Stimulated activated CD8-positive, alpha-beta memory T cell treated with anti-CD3 and anti-CD28 coated beads, Interleukin-7, amount 100 ng/mL, for 24 hours (primary cell): ENCODE data around the gene DDR2.

Source experiments
- DNase-seq: peaks from one replicate; pipeline ENCODE4 v3.0.0-alpha.2; 2020; ENCODE audit warnings: low read depth

Gene DDR2

DNA sequence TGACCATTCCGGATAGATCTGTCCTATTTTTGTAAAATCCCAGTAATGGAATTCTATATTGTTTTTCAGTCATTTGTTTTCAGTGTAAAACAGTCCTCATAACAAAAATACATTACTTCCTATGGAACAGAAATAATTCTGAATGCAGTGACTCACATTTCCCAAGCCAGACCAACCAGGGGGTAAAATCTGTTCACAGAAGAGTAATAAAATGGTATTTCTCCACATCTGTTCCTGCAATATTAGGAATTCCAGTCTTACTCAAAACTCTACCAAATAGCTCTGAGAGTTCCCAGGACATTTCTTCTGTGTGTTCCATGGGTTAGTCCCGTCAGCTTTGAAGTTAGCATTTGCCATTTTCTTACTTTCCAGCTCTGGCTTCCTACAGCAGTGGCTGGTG, 2.6 kb upstream of the DDR2 start:
- no peak for DNase-seq

DNA sequence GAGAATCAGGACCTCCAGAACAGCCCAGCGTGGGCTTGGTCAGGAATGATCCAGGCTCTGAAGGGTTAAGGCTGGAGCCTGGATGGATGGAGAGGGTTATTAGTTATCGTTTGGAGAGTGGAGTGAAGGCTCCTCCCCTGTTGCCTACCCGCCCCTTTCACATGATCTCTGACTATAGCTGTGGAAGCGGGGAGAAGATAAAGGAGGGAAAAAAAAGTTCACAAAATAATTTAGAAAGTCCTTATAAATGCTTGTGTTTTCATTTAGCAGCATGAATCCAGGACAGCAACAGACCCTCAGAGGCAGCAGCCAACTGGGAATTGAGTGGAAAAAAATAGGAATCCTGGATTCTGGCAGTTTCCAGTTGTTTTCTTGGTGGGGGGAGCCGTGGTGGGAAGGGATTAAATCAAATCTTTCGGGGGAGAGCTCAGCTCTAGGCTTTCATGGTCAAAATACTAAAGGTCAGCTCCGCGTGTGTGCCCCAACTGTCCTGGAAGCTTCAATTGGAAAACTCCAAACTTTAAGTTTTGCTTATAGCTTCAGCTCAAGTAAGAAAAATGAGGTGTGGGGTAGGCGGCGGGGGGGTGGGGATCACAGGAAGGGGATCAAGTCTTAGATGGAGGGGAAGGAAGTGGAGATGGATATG, 595 bp upstream of the DDR2 start:
- DNase-seq: no peak

DNA sequence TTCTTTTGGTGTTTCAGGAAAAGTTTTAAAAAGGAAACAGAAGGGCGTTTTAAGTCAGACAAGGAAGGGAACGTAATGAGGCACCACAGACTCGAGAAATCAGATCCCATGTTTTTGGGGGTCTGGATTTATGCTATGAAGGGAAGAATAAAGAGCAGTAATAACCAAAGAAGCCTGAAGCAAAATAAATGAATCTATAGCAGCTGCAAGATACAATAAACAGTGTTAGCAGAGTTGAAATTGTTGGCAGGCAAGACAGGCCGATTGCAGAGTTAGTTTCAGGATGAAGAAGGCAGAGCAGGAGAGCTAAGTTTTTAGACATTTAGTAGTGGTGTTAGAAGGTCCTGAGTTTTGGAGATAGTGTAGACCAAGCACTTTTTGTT, 425 bp downstream of the DDR2 start:
- DNase-seq: no peak

DNA sequence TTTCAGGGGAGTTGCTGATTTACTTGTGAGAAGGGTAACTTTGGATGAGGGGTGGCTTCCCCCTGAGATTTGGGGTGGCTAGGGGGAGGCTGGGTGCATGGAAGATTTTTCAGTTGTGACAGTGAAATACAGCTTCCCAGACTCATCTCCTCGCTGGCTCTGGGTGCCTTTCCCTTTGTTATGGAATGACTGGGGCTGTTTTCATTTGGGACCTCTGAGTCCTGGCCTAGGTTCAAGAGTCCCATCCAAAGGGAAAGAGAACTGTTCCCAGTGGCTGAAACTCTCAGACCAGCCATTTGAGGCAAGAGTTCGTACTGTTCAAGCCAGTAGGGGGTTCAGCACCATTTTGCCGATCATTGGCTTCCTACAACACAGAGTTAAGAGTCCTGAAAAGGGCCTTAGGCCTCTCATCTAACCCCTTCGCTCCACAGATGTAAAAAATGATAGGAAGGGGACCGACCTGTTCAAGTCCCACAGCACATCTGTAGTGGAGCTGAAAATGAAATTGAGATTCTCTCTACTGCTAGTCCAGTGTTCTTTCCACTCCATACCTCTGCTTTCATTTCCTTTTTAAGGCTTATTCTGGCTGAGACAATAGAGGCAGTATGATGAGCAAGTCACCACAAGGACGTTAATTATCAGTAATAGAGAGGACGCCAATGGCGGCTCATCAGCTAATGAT, 958 bp downstream of the DDR2 start:
- no peak for DNase-seq

DNA sequence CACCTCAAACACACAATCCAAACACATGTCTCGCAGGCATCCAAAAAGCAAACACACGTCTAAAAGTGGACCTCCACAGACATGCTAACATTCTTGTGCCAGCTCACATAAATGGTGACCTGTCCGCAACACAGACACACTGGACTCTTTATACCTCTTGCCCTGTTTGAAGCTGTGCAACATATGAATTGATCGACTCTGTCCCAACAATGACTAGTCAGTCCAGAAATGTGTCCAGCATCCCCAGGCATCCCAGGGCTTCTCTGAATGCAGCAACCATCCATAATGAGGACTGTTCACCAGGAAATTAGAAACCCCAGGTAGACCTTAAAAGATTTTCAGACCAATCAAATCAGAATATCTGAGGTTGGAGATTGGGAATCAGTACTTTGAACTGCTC, 3.2 kb downstream of the DDR2 start:
- no peak for DNase-seq

DNA sequence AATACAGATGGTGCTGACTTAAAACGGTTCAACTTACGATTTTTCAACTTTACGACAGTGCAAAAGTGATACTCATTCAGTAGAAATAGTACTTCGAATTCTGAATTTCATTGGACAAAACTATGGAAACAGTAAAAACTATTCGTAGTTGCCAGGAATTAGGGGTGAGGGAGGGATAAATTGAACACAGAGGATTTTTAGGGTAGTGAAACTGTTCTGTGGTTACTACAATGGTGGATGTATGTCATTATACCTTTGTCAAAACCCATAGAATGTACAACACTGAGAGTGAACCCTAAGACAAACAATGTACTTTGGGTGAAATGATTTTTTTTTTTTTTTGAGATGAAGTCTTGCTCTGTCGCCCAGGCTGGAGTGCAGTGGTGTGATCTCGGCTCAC, 7.5 kb downstream of the DDR2 start:
- DNase-seq: no peak

DNA sequence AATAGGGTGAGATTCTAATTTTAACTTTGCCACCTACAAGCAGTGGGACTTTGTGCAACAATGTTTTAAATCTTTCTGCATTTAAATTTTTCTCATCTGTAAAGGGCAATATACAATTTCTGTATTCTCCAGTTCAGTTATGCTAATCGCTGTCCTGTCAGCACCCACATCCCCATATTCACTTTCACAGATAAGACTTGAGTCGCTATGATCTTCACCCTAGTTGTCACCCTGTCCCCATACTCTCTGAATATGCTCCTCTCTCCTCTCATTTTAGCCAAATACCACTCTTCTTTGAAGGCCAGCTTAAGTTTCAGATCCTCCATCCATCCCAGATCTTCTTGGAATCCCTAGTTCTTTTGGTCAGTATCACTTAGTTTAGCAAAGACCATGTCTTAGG, 8.8 kb downstream of the DDR2 start:
- DNase-seq: no peak

DNA sequence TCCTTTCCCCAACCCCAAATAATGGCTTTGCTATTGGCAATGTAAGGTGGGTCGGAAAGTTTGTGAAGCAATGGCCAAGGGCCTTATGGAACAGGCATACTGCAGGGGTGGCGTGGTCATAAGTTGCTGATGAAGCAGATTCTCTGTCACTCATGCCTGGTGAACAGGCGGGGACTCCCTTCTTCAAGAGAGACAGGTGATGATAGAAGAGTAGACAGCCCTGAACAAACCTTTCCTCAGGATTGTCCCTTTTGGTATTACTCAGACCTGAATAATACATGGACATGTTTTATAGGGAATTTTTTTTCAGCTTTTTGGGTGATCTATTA, 12.7 kb downstream of the DDR2 start:
- DNase-seq: no peak

DNA sequence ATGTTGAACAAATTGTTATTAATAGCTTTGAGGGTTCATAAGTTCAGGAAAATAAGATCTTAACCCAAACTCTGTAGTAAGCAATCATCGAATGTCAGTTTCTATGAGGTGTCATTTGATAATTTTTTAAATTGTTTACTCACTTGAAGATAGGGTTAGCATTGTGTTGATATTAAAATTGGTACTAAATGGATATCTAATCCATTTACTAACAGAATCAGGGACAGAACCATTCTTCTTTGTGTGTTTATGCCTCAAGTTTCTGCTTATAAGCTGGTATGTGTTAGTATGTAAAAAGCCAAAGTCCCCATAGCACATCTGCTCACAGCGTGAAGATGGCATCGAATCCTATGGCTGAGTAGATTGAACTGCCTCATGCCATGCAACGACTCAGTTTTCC, 13.4 kb downstream of the DDR2 start:
- DNase-seq: no peak

DNA sequence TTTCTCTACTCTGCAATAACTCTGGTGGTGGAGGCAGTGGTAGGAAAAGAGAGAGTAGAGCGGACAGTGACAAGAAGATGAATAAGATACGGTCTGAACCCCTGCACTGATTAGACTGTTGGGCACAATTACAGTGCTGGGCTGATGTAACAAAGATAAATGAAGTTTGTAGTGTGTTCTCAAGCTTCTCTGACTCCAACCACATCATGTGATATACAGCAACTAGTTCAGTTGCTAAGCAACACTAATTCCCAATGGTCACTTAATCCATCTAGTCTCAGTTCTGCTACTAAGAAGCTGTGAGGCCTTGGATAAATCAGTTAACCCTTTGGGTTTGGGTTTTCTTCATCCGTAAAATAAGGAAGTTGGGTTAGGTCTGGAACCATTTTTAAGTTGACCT, 17.3 kb downstream of the DDR2 start:
- no peak for DNase-seq

DNA sequence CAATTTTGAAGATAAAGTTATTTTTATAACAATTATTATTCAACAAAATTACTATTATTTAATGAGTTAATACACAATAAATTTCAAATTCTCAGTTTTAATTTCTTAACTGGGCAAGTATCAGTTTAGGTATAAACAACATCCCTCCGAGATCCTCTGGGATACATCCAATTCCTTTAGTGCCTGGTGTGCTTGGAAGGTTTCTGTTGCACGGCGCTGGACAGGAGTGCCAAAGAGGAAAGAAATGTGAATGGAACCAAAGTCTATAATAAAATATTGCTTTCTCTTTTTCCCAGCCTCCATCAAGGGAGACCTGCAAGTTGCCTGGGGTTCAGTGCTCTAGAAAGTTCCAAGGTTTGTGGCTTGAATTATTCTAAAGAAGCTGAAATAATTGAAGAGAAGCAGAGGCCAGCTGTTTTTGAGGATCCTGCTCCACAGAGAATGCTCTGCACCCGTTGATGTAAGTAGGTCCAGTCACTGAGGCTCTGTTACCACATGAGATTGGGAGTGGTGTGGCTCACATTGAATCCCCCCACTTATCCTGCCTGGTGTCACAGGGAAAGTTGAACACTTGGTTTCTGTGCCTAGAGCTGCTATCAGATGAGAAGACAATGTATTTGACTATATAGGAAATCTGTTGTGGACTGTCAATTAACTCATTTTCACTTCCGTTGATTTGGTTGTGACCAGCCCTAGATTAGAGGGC, 22.8 kb downstream of the DDR2 start:
- no peak for DNase-seq

DNA sequence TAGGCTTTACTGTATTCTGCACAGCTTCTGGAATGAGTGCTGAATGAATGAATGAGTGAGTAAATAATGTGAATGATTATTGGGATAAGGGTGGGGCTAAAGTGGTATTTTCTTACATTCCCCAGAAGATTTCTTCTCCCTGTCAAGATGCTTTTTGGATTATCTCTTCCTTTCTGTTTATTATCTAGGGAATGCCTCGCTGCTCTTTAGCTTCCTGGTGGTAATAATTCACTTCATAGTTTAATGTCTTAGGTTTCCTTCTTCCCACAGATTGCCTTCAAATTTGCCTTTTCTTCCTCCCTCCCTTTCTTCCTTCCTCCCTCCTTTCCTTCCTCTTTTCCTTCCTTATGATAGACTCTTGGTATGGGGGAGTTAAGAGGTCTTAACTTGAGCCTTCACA, 24.0 kb downstream of the DDR2 start:
- no peak for DNase-seq

DNA sequence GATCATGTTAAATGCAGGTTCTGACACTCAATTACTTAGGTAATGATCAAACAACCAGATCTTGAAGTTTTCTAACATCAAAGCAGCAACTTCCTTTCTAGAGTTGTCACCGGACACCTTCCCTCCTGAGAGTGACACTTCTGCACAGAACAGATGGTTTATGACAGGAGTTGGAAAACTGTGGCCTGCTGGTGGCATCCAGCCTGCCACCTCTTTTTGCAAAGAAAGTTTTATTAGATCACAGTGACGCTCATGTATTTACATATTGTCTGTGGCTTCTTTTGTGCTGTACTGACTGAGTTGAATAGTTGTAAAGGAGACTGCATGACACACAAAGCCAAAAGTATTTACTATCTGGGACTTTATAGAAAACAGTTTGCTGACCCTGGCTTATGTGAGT, 28.3 kb downstream of the DDR2 start:
- no peak for DNase-seq

DNA sequence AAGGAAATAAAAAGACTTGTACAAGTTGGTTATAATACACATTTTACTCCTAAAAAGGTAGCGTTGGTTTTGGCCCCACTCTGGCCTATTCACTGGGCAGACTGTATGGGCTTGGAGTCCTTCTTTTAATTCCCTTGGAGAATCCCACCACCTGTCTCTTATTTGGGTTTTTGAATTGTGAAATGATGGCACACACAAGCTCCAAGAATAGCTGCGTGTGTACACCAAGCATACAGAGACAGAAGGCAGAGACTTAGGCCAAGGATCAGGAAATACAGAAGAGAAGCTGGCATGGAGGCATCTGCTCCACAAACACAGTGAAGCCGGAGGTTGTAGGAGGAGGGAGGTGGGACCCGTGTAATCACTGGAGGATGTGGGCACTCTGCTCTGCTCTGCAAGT, 29.1 kb downstream of the DDR2 start:
- DNase-seq: no peak

DNA sequence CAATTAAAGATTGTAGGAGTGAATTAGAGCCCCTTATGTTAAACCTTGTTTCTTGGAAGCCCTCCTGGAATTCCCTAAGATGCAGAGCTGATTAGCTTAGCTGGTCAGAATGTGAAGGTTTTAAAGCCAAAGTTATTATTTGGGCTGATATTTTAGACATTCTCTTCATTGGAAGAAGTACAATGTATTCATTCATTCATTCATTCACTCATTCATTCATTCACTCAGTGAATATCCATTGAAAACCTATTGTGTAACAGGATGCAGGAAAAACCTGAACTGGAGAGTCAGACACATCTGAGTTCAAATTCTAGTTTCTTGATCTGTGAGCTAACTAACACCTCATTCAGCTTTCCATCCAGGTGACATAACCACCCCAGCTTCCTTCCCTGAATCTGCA, 29.7 kb downstream of the DDR2 start:
- no peak for DNase-seq

DNA sequence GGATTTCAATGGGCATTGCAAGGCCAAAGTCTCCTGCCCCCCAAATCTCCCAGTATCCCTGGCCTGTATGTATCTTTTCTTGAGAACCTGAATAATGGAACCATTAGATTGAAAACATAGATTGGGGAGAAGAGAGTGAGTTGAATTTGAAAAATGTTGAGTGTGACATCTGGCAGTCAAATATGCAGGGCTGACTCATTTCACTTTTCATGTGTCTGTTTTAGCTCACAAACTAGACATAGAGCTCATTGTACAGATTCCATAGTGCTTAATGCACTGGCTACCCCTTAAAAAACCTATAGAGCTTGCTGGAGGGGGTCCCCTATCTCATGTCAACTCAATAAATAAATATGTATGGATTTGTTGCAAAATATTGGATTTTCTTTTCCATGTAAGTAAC, 30.8 kb downstream of the DDR2 start:
- DNase-seq: no peak

DNA sequence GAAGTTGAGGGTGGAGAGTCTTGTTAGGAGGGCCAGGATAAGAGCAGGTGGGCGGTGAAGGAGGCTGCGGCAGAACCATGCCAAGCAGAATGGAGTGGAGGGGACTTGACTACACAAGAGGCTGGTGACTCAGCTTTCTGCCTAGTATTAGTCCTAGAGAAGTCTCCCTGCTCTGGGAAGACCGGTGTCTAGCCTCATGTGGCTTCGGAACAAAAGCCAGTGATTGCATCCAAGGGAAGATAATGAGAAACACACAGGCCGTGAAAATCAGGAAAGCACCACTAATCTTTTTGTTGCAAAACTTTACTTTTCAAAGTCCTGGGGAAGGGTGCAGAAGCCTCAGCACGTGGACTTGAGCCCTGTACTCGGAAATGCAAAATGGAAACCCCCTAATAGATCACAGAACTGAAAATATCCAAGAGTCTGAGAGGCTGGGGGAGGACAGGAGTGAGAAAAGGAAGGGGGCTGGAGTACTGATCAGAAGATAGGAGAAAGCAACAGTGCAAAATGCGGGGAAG, 31.4 kb downstream of the DDR2 start:
- no peak for DNase-seq

DNA sequence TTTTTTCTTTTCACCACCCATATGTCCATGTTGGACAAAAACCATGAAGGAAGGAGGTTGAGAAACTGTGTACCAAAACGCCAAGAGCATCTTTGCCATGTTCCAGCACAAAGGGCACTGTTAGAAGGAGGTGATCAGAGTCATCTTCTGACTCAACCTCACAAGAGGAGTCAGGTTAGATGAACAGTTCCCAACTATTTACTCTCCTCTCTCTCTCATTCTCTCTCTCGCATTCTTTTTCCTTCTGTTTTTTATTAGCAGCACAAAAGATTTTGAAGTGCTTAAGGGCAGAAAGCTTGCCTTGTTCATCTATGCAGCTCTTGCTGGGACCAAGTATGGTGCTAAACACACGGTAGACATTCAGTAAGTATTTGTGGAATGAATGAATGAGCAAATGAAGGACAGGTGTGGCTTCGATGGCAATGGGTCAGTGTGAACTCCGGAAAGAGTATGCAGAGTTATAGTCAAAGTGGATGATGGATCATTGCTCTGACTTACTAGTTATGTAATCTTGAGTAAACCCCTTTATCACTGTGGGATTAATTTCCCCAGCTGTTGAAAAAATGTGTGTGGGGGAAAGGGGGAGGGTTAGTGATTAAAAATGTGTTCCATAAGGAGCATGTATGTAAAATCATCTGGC, 33.9 kb downstream of the DDR2 start:
- DNase-seq: no peak

DNA sequence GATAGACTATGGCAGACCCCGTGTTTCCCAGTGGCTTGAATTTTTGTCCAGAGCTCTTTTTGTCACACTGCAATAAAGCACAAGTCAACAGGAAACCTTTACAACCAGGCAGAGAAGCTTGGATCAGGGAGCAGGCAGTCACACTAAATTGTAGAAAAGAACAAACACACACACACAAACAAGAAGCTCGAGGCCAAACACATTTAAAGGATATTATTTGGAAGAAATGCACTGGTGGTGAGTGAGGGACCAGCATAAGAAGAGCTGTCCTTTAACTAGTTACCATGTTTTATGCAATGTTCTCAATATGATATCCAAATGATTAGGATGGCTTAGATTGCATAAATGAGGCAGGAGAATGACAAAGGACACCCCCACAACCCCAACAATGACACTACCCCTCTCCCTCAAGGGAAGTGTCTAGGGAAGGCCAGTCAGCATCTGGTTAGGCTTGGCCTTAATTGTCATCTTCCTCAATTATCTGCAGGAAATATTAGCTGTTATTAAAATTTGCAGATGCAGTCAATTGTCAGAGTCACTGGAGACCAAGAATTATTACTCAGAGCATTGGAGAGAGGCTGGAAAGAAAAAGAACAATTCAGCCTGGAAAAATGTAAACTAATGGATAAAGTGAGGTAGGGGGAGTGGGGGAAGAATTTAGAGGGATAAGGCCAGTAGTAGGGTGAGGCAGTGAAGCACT, 35.3 kb downstream of the DDR2 start:
- DNase-seq: no peak

DNA sequence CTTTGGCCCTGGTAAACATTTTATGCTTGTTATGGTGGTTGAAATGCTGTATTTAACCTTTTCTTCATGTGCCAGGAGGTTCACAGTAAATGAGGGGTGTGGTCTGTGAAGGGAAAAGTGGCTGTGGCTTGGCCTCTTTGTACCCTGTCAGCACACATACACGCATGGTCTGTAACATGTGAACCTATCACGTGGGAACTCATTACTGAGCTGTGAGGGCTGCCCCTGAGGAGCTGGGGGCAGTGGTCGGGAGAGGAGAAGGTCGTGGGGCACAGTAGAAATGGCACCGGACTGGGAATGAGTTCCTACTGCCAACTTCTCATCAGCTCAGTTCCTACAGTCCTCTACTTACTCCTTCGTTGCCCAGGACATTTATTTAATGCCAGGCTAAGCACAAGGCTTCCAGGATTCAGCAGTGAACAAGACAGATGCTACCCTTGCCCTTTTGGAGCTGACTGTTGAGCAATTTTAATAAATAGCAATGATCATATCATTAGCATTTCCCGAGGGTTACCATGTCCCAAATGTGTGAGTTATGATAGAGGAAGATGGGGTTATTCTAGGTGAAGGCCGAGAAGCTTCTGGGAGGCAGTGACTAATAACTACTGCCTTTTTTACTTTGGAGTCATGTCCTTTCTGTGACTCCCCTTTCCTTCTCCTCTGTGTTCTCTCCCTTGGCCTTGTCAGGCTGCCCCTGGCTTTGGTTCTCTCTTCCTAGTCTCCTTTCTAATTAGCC, 38.8 kb downstream of the DDR2 start:
- no peak for DNase-seq

DNA sequence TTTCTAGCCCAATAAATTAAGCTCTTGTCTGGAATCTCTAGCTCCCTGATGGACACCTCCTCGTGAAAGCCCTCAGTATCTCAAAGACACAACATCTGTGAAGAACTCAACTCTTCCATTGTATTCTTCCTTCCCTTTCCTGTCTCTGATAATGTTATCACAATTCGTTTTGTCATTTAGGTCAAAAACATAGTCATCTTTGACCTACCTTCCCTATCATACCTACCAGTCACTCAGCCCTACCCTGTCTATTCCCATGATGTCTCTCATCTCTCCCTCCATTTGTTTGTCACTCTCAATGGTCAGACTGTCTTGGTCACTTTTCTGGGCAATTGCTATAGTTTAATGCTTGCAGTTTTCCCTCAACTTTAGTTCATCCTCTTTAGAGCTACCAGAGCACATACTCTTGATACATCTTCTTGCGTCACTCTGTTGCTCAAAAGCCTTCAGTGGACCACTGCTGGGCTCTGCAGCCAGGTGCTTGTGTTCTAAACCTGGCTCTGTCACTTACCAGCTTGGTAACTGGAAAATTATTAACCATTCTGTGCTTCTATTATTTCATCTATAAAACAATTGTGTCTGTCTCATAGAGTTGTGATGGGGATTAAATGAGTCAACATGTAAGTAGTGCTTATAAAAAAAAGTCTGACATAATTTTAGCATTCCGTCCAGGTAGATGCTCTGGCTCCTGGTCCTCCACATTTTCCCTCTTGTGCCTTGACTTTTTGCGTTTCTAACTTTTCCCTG, 39.6 kb downstream of the DDR2 start:
- no peak for DNase-seq
